ENCODE measurements around the gene GTF2I.
A peak's percentile ranks its signal among the peaks of the same experiment; 100 is the strongest.
"Not testable (repeated sequence)": the region's sequence is repeated elsewhere in the genome, so short reads cannot be mapped to it uniquely, and the experiment has no call there.

The GTF2I gene

DNA sequence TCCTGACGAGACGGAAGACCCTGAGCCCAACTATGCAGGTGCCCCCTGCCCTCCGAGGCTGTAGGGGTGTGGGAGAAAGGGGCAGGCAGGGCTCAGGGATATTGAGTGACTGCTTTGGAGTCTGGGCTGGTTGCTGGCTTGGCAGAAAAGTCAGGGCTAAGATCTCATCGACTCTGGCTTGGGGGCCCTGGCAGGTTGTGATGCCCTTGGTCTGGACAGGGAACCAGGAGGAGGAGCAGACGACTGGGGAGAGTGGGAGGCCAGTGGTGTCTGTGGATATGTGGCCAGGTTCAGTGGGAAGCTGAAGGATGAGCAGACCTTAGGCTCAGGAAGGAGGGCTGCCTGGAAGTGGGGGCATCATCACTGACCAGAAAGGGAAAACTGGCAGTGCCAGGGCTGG lies 126.1 kb downstream of the GTF2I start:
- DNase-seq = not testable (repeated sequence)

DNA sequence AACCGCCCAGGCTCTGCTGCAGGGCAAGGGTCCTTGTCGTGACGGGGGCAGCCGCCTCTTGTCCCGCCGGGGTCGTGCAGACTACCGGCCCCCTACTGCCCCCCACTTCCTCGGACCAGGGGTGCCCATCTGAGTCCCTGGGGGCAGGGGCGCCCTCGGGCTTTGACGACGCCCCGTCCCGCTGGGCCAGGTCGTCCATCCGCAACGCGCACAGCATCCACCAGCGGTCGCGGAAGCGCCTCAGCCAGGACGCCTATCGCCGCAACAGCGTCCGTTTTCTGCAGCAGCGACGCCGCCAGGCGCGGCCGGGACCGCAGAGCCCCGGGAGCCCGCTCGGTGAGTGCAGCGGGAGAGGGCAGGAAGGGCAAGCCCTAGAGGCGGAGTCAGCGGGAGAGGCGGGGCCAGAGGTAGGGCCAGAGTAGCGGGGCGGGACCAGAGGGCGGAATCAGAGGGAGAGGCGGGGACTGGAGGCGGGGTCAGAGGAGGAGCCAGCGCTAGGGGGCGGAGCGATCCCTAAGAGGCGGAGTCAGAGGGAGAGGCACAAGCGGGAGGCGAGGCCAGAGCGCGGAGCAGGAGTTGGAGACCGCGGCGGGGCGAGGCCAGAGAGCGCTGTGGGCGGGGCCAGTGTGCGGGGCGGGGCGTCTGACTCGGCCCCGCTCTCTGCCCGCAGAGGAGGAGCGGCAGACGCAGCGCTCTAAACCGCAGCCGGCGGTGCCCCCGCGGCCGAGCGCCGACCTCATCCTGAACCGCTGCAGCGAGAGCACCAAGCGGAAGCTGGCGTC lies 131.0 kb downstream of the GTF2I start:
- DNase-seq = peak; percentile 53 to 72

DNA sequence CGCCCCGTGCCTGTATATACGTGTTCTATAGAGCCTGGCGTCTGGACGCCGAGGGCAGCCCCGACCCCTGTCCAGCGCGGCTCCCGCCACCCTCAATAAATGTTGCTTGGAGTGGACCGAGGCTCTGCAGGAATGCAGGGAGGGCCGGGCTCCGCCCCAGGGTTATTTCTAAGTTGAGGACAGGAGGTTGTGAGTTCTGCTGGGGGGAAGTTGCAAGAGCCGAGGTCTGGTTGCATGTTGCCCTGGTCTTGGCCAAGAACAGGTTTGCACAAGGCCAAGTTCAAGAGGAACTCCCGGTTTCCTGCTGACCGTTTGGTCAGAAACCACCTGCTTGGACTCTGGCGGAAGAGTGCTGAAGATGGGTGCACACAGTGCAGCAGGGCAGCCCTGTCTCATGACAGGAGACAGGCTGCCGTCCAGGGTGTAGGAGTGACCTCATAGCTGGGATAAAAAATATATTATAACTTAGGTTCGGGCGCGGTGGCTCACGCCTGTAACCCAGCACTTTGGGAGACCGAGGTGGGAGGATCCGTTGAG lies 131.8 kb downstream of the GTF2I start:
- not testable (repeated sequence) for DNase-seq

DNA sequence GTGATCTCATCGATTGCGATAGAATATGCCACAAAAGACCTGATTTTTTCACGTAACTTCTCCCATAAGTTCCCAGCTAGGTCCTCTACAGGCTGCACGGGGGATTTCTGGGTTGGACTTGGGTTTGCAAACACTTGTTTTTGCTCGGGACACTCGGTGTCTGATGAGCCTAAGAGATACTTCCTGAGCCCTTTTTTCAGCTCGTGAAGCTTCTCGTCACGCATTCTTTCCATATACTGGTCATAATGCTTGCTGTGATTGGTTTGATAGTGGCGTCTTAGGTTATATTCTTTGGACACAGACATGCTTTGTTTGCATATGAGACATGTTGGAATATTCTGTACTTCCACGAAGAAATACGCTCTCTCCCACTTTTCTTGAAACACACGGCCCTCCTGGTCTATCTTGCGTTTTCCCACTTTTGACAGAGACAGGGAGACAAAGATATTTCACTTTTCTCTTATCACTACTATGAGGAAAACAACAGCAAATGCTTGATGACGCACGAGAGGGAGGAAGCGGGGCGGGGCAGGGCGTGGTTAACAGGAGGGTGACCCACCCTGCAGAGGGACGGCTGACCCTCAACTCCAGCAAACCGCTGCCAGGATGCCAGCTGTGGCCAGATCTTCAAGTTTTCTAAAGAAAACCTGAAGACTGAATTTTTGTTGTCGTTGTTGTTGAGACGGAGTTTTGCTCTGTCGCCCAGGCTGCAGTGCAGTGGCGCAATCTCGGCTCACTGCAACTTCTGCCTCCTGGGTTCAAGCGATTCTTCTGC lies 140.5 kb downstream of the GTF2I start:
- not testable (repeated sequence) for DNase-seq

DNA sequence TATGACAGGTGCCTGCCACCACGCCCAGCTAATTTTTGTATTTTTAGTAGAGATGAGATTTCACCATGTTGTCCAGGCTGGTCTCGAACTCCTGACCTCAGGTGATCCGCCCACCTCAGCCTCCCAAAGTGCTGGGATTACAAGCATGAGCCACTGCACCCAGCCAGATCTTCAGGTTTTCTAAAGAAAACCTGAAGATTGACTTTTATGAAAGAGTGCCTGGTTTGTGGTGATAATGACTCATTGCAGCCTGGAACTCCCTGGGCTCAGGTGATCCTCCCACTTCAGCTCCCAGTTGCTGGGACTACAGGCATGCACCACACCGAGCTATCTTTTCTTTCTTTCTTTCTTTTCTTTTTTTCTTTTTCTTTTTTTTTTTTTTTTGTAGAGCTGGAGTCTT lies 141.1 kb downstream of the GTF2I start:
- DNase-seq = not testable (repeated sequence)

Measured in AML-193 (cell line).